Tibial nerve (tissue), 4 donors: ENCODE data around the gene ADRM1. TPM values are rescaled to one million over a fixed set of nuclear protein-coding genes. Genes with fewer than 3 reads are reported as not detected.

Source experiments
- DNase-seq, 2 donors: peaks; one replicate each; pipeline ENCODE4 v3.0.0-alpha.2; 2019; ENCODE audit warnings: low spot score in 2 of 2
- H3K27ac ChIP-seq, 4 donors: fragments of 200-600 bp; sonication (generic) in 3 of 4; one replicate each; pipeline ENCODE4 v1.5.1; 2017 to 2019; ENCODE audit warnings: mild to moderate bottlenecking in 1 of 4
- H3K27me3 ChIP-seq, 2 donors: fragments of 200-600 bp; sonication (generic) in 1 of 2; one replicate each; pipeline versions ENCODE4 v1.5.1 to v1.6.0; 2017 to 2019
- H3K36me3 ChIP-seq, 3 donors: fragments of 200-600 bp; sonication (generic); one replicate each; pipeline ENCODE4 v1.5.1; 2018 to 2019
- H3K4me1 ChIP-seq, 4 donors: fragments of 200-600 bp; sonication (generic) in 3 of 4; one replicate each; pipeline ENCODE4 v1.5.1; 2017 to 2019
- H3K4me3 ChIP-seq, 4 donors: fragments of 200-600 bp; sonication (generic) in 3 of 4; one replicate each; pipeline ENCODE4 v1.5.1; 2017 to 2019; ENCODE audit warnings: mild to moderate bottlenecking in 1 of 4, moderate library complexity in 1 of 4
- H3K9me3 ChIP-seq, 4 donors: fragments of 200-600 bp; sonication (generic) in 3 of 4; one replicate each; pipeline ENCODE4 v1.5.1; 2017 to 2019
- CTCF ChIP-seq, 5 experiments: fragments of 200-600 bp in 3 of 5; fragments of 450-650 bp in 2 of 5; sonication (generic) in 3 of 5; IDR thresholded peaks; one replicate each; pipeline ENCODE4 v1.5.1; 2016 to 2019; ENCODE audit warnings: antibody characterized with exemption in 5 of 5, mild to moderate bottlenecking in 3 of 5, moderate library complexity in 2 of 5
- EP300 ChIP-seq, 2 donors: sonication (generic); formaldehyde crosslinking; IDR thresholded peaks; one replicate each; pipeline ENCODE4 v1.6.1; 2017; ENCODE audit warnings: antibody characterized with exemption in 2 of 2, mild to moderate bottlenecking in 1 of 2
- POLR2A ChIP-seq, 2 donors: fragments of 450-650 bp; IDR thresholded peaks; one replicate each; pipeline ENCODE4 v1.6.1; 2017; ENCODE audit warnings: antibody characterized with exemption in 2 of 2, mild to moderate bottlenecking in 2 of 2, moderate library complexity in 2 of 2
- WGBS, 2 donors: methylation state at CpG; one replicate each; pipeline ENCODE4 v1.1.5; 2018; 5-methylcytosine and 5-hydroxymethylcytosine counted together
- total RNA-seq, 4 donors: library from RNA; depleted of rRNA; stranded (reverse); fragments of >200 nt; gene quantifications; one replicate each; pipeline ENCODE4 v1.1.0, GENCODE V29; 2016

The ADRM1 gene
- total RNA-seq, 4 donors from 2014 or later, result 111 to 132 (median 129) TPM

DNA sequence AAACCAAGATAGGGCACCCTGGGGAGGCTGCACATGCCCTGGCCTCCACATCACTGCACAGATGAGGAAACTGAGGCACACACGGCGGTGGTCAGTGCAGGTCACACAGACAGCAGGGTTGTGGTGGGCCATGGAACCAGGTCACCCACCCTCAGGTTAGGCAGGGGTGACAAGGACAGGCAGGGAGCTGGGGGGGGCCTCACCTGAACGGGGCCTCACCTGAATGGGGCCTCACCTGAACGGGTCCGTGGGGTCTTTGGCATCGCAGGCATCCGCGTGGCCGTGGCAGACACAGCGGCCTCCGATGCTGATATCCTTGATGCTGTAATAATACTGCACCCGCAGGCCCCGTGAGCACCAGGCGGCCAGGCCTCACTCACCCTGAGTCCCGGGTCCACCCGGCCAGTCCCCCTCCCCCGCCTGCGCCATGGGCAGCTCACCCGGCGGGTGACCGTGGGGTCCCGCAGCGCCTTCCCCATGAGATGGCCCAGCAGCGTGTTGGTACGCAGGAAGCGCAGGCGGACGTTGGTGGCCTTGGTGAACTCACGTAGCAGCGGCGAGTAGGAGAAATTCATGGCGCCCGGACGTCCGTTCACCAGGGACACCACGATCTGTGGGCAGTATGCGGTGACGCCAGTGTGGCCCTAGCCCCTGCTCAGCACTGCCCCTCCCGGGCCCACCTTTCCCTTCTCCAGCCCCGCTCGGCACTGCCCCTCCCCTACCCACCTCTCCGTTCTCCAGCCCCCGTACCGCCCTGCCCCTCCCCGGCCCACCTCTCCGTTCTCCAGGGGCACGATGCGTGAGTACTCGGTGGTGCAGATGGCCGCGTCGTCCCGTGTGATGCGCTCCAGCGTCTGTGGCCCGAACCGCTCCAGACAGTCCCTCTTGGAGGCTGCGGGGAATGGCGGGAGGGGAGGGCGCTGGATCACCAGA is 48.9 kb downstream of the ADRM1 start:
- no peak for DNase-seq
- WGBS, 2 donors, result 87 to 93% methylated on average over 35 to 58 of the region's 60 CpGs
- H3K36me3 ChIP-seq, result peaks cover 0 to 44% (median 0%) of the 10 kb centered on the region in 3 donors
- H3K4me1 ChIP-seq, result peaks cover 0 to 44% (median 26%) of the 10 kb centered on the region in 4 donors
- TF ChIP-seq EP300 (IDR thresholded peaks at IDR 0.05), result no peak
- TF ChIP-seq CTCF (IDR thresholded peaks at IDR 0.05), result no peak
- TF ChIP-seq POLR2A (IDR thresholded peaks at IDR 0.05), result no peak
- no peaks in the 10 kb centered on the region for H3K9me3 ChIP-seq
- H3K27ac ChIP-seq, result peak overlapping the region in 2 of 4 donors; percentile 61 to 89
- no peak overlapping the region for H3K4me3 ChIP-seq
- H3K27me3 ChIP-seq, result no peaks in the 10 kb centered on the region

- H3K4me1 ChIP-seq, result peaks cover 0 to 53% (median 35%) of the 10 kb centered on the region in 4 donors
- TF ChIP-seq POLR2A (IDR thresholded peaks at IDR 0.05) (no peak), CTCF (IDR thresholded peaks at IDR 0.05) (peak in 4 of 5 experiments; percentile 36 to 64 (median 41))
- no peaks in the 10 kb centered on the region for H3K27me3 ChIP-seq
- peak overlapping the region in 2 of 4 donors; percentile 61 to 89 for H3K27ac ChIP-seq
- DNase-seq, result no peak
- peaks cover 0 to 35% (median 0%) of the 10 kb centered on the region in 3 donors for H3K36me3 ChIP-seq
- H3K4me3 ChIP-seq, result no peak overlapping the region
- 59 to 63% methylated on average over 29 to 36 of the region's 43 CpGs for WGBS, 2 donors
- no peaks in the 10 kb centered on the region for H3K9me3 ChIP-seq
These were observed 49.8 kb downstream of the ADRM1 start for GRCh38 chr20:62352402-62353288.

- H3K4me1 ChIP-seq, result peaks cover 0 to 61% (median 43%) of the 10 kb centered on the region in 4 donors
These were observed 50.7 kb downstream of the ADRM1 start for GRCh38 chr20:62353289-62354030.

More at GRCh38 chr20:62353289-62354030, 50.7 kb downstream of the ADRM1 start:
- TF ChIP-seq EP300 (IDR thresholded peaks at IDR 0.05) (no peak), CTCF (IDR thresholded peaks at IDR 0.05) (no peak), POLR2A (IDR thresholded peaks at IDR 0.05) (no peak)
- no peak for DNase-seq
- WGBS, 2 donors, result 86 to 93% methylated on average over 11 of the region's 16 CpGs
- peak overlapping the region in 2 of 4 donors; percentile 61 to 89 for H3K27ac ChIP-seq
- H3K36me3 ChIP-seq, result peaks cover 0 to 27% (median 0%) of the 10 kb centered on the region in 3 donors
- H3K27me3 ChIP-seq, result no peaks in the 10 kb centered on the region
- H3K9me3 ChIP-seq, result no peaks in the 10 kb centered on the region
- no peak overlapping the region for H3K4me3 ChIP-seq
